HEK293 (cell line): Measurements from ENCODE around the gene LOXL1.

Experiments
- CTCF ChIA-PET: fragments of 350-600 bp; formaldehyde crosslinking; extraction: SDS; loops from one replicate; lab custom pipeline; 2021; ENCODE audit warnings: antibody characterized with exemption; lab: Yijun Ruan, JAX
- POLR2A ChIA-PET: fragments of 300-600 bp; formaldehyde crosslinking; extraction: SDS; loops from one replicate; lab custom pipeline; 2020; ENCODE audit warnings: antibody characterized with exemption, inconsistent platforms; lab: Yijun Ruan, JAX
- H3K27ac ChIP-seq: fragments of 200-500 bp; sonication (Bioruptor generic); 2 replicates; pipeline ENCODE4 v1.5.1; 2014; ENCODE audit warnings: low read depth, low read length, control low read depth, inconsistent platforms; ENCODE audit errors: extremely low read depth
- H3K36me3 ChIP-seq, 2 experiments: fragments of 200-500 bp in 1 of 2; sonication (Bioruptor generic) in 1 of 2; 1 replicate in 1 of 2; 2 replicates in 1 of 2; pipeline ENCODE4 v1.5.1; 2014 to 2017; ENCODE audit warnings: inconsistent platforms in 2 of 2, low read length in 2 of 2; ENCODE audit not compliant: control insufficient read depth in 2 of 2, insufficient read depth in 1 of 2
- H3K4me1 ChIP-seq: fragments of 200-500 bp; sonication (Bioruptor generic); 2 replicates; pipeline ENCODE4 v1.5.1; 2014; ENCODE audit warnings: mild to moderate bottlenecking, low read length, inconsistent platforms; ENCODE audit not compliant: control insufficient read depth, insufficient read depth
- H3K4me3 ChIP-seq: 2 replicates; pipeline ENCODE4 v1.5.1; 2011; ENCODE audit warnings: low read depth, mild to moderate bottlenecking, control low read depth, low read length, moderate library complexity
- H3K9me3 ChIP-seq: fragments of 200-500 bp; sonication (Bioruptor generic); 2 replicates; pipeline ENCODE4 v1.5.1; 2014; ENCODE audit warnings: low read depth, low read length, inconsistent platforms; ENCODE audit not compliant: control insufficient read depth, insufficient read depth
- BCL11B ChIP-seq: fragments of 450-650 bp; formaldehyde crosslinking; IDR thresholded peaks from 2 replicates; pipeline ENCODE4 v1.5.1; 2016; ENCODE audit warnings: low read depth, missing biosample characterization, missing genetic modification characterization
- GLIS2 ChIP-seq: fragments of 450-650 bp; formaldehyde crosslinking; IDR thresholded peaks from 2 replicates; pipeline ENCODE4 v1.5.1; 2016; ENCODE audit warnings: missing biosample characterization, missing genetic modification characterization
- RBAK ChIP-seq: fragments of 450-650 bp; formaldehyde crosslinking; IDR thresholded peaks from 2 replicates; pipeline ENCODE4 v1.5.1; 2016; ENCODE audit warnings: missing biosample characterization, missing genetic modification characterization
- REST ChIP-seq: fragments of 450-650 bp; formaldehyde crosslinking; IDR thresholded peaks from 2 replicates; pipeline ENCODE4 v1.5.1; 2016; ENCODE audit warnings: missing biosample characterization, missing genetic modification characterization
- SCRT2 ChIP-seq: fragments of 450-650 bp; formaldehyde crosslinking; IDR thresholded peaks from 2 replicates; pipeline ENCODE4 v1.5.1; 2016; ENCODE audit warnings: missing biosample characterization, missing genetic modification characterization
- SETDB1 ChIP-seq: IDR thresholded peaks from one replicate; pipeline ENCODE4 v1.6.1; 2017; ENCODE audit warnings: mild to moderate bottlenecking, low read length, moderate library complexity, mixed read lengths; ENCODE audit not compliant: insufficient read length
- ZBTB26 ChIP-seq: fragments of 450-650 bp; formaldehyde crosslinking; optimal IDR thresholded peaks from 2 replicates; pipeline ENCODE3; 2016; ENCODE audit warnings: missing biosample characterization, mild to moderate bottlenecking, missing genetic modification characterization
- ZBTB8A ChIP-seq: fragments of 450-650 bp; formaldehyde crosslinking; IDR thresholded peaks from 2 replicates; pipeline ENCODE4 v1.5.1; 2016; ENCODE audit warnings: missing biosample characterization, missing genetic modification characterization
- ZFP41 ChIP-seq: fragments of 450-650 bp; formaldehyde crosslinking; IDR thresholded peaks from 2 replicates; pipeline ENCODE4 v1.5.1; 2016; ENCODE audit warnings: missing biosample characterization, missing genetic modification characterization, borderline replicate concordance
- ZNF138 ChIP-seq: fragments of 450-650 bp; formaldehyde crosslinking; IDR thresholded peaks from 2 replicates; pipeline ENCODE4 v1.5.1; 2016; ENCODE audit warnings: missing biosample characterization, missing genetic modification characterization, borderline replicate concordance
- ZNF174 ChIP-seq: fragments of 450-650 bp; formaldehyde crosslinking; IDR thresholded peaks from 2 replicates; pipeline ENCODE4 v1.5.0; 2017; ENCODE audit warnings: missing biosample characterization, mild to moderate bottlenecking, missing genetic modification characterization
- ZNF311 ChIP-seq: fragments of 450-650 bp; formaldehyde crosslinking; IDR thresholded peaks from 2 replicates; pipeline ENCODE4 v1.5.1; 2017; ENCODE audit warnings: missing biosample characterization, missing genetic modification characterization, borderline replicate concordance
- ZNF362 ChIP-seq: fragments of 450-650 bp; formaldehyde crosslinking; IDR thresholded peaks from 2 replicates; pipeline ENCODE4 v1.5.1; 2016; ENCODE audit warnings: missing biosample characterization, missing genetic modification characterization
- ZNF48 ChIP-seq: fragments of 450-650 bp; formaldehyde crosslinking; IDR thresholded peaks from 2 replicates; pipeline ENCODE4 v1.5.1; 2016; ENCODE audit warnings: missing biosample characterization, missing genetic modification characterization
- ZNF529 ChIP-seq: fragments of 450-650 bp; formaldehyde crosslinking; IDR thresholded peaks from 2 replicates; pipeline ENCODE4 v1.5.1; 2017; ENCODE audit warnings: missing genetic modification characterization, missing biosample characterization; ENCODE audit not compliant: insufficient replicate concordance
- ZNF792 ChIP-seq: fragments of 450-650 bp; formaldehyde crosslinking; IDR thresholded peaks from 2 replicates; pipeline ENCODE4 v1.5.1; 2016; ENCODE audit warnings: missing biosample characterization, missing genetic modification characterization

The LOXL1 gene

GRCh38 chr15:73945130-73945508 is 18.9 kb downstream of the LOXL1 start (continued):
- TF ChIP-seq ZBTB8A (tag by site-specific recombination) (no peak), ZNF174 (tag by site-specific recombination) (no peak), SCRT2 (tag by site-specific recombination) (no peak), ZFP41 (tag by site-specific recombination) (no peak), ZNF138 (tag by site-specific recombination) (no peak), REST (tag by site-specific recombination) (no peak), ZNF529 (no peak), BCL11B (tag by site-specific recombination) (no peak), ZNF362 (tag by site-specific recombination) (no peak)

- no peak overlapping the region for H3K4me3 ChIP-seq
- H3K36me3 ChIP-seq = peaks cover 0 to 2% of the 10 kb centered on the region in 2 experiments; a peak in 1 of 3 replicates
- TF ChIP-seq SETDB1 = no peak
- no peak for TF ChIP-seq ZNF48
- no peak for TF ChIP-seq ZNF311
- no peak for TF ChIP-seq GLIS2
- no peak overlapping the region for H3K27ac ChIP-seq
- no peaks in the 10 kb centered on the region for H3K9me3 ChIP-seq
- ChIA-PET POLR2A (no interaction called here), CTCF (interaction anchor here (0.6 to 1.3 kb wide), 4 partner anchors 18 to 296 kb away, joined by 3 read pairs; no protein-coding TSS in a partner anchor)
- peaks cover under 1% of the 10 kb centered on the region; the same call in 1 of the 2 replicates for H3K4me1 ChIP-seq
These were observed 19.9 kb downstream of the LOXL1 start for GRCh38 chr15:73946046-73946721.

- Histone ChIP-seq H3K27ac (no peak overlapping the region), H3K4me1 (peaks cover 6% of the 10 kb centered on the region; the same call in 1 of the 2 replicates), H3K9me3 (no peaks in the 10 kb centered on the region), H3K36me3 (peaks cover 0 to 2% of the 10 kb centered on the region in 2 experiments; a peak in 1 of 3 replicates), H3K4me3 (no peak overlapping the region)
- ChIA-PET CTCF (interaction anchor here (0.7 to 1.3 kb wide), 2 partner anchors 17 to 50 kb away, joined by 3 read pairs; no protein-coding TSS in a partner anchor), POLR2A (no interaction called here)
- TF ChIP-seq RBAK (tag by site-specific recombination) = no peak
These were observed 20.6 kb downstream of the LOXL1 start for GRCh38 chr15:73946795-73947370.

- Histone ChIP-seq H3K4me1 (peaks cover 6% of the 10 kb centered on the region; the same call in 1 of the 2 replicates), H3K27ac (no peak overlapping the region), H3K9me3 (no peaks in the 10 kb centered on the region), H3K36me3 (peaks cover 0 to 2% of the 10 kb centered on the region in 2 experiments; a peak in 1 of 3 replicates), H3K4me3 (no peak overlapping the region)
- ChIA-PET CTCF (interaction anchor here (0.6 to 14.4 kb wide), 3 partner anchors 21 to 534 kb away, joined by 5 to 276 read pairs (median 8); no protein-coding TSS in a partner anchor), POLR2A (interaction anchor here (1.6 kb wide), 1 partner anchor 47 kb away, joined by 3 read pairs; the partner anchor contains the start of gene PML)
- no peak for TF ChIP-seq ZNF792 (tag by site-specific recombination)
- TF ChIP-seq ZBTB26 (tag by site-specific recombination) = no peak
These were observed 21.4 kb downstream of the LOXL1 start for GRCh38 chr15:73947651-73948050.
